DND-41 (cell line): Measurements from ENCODE around the gene BRIP1.

Experiments used
- ATAC-seq: fragments of 200-7000 bp; cut with Tn5 transposase; 3 replicates; pipeline ENCODE4 v1.9.1; 2021; ENCODE audit warnings: low read depth; ENCODE audit not compliant: insufficient read depth
- DNase-seq: peaks from one replicate; pipeline ENCODE4 v3.0.0-alpha.2; 2020
- H2AFZ ChIP-seq: 2 replicates; pipeline ENCODE4 v1.6.0; 2012; ENCODE audit warnings: low read depth, low read length
- H3K27ac ChIP-seq: 2 replicates; pipeline ENCODE4 v1.5.1; 2012; ENCODE audit warnings: low read length, inconsistent platforms
- H3K27me3 ChIP-seq: fragments of 200-600 bp; sonication (generic); 2 replicates; pipeline ENCODE4 v1.6.0; 2012; ENCODE audit warnings: low read length, mild to moderate bottlenecking, inconsistent platforms; ENCODE audit not compliant: insufficient read depth, poor library complexity
- H3K36me3 ChIP-seq: 2 replicates; pipeline ENCODE4 v1.5.1; 2012; ENCODE audit warnings: low read length, inconsistent platforms; ENCODE audit not compliant: insufficient read depth
- H3K4me1 ChIP-seq: 2 replicates; pipeline ENCODE4 v1.5.1; 2012; ENCODE audit warnings: mild to moderate bottlenecking, low read length; ENCODE audit not compliant: insufficient read depth
- H3K4me2 ChIP-seq: 2 replicates; pipeline ENCODE4 v1.6.0; 2012; ENCODE audit warnings: mild to moderate bottlenecking, moderate library complexity, low read length, inconsistent platforms; ENCODE audit not compliant: insufficient read depth
- H3K4me3 ChIP-seq, 2 experiments: fragments of 200-600 bp in 1 of 2; shearing (Covaris generic) in 1 of 2; 2 replicates each; pipeline ENCODE4 v1.5.1; 2012 to 2016; ENCODE audit warnings: inconsistent platforms in 2 of 2, low read length in 2 of 2, mild to moderate bottlenecking in 2 of 2, low read depth in 1 of 2, moderate library complexity in 1 of 2
- H3K79me2 ChIP-seq: 2 replicates; pipeline ENCODE4 v1.6.0; 2012; ENCODE audit warnings: low read length, inconsistent platforms; ENCODE audit not compliant: insufficient read depth
- H3K9ac ChIP-seq: 2 replicates; pipeline ENCODE4 v1.6.0; 2012; ENCODE audit warnings: low read depth, mild to moderate bottlenecking, inconsistent platforms, low read length, moderate library complexity
- H3K9me3 ChIP-seq: 2 replicates; pipeline ENCODE4 v1.5.1; 2012; ENCODE audit warnings: low read length, moderate library complexity, mild to moderate bottlenecking, inconsistent platforms; ENCODE audit not compliant: insufficient read depth, severe bottlenecking
- H4K20me1 ChIP-seq: 2 replicates; pipeline ENCODE4 v1.6.0; 2012; ENCODE audit warnings: low read length; ENCODE audit not compliant: insufficient read depth
- EZH2 ChIP-seq: IDR thresholded peaks from 3 replicates; pipeline ENCODE4 v1.6.1; 2012; ENCODE audit warnings: borderline replicate concordance, low read depth, mild to moderate bottlenecking, moderate library complexity, low read length, inconsistent platforms; ENCODE audit not compliant: severe bottlenecking
- TF ChIP-seq, protein P1 (sequence below): IDR thresholded peaks from 2 replicates; pipeline ENCODE4 v1.5.1; 2012; ENCODE audit warnings: borderline replicate concordance, low read length, moderate library complexity, mild to moderate bottlenecking; ENCODE audit not compliant: poor library complexity, severe bottlenecking; ENCODE audit errors: extremely low read depth

BRIP1 gene

DNA sequence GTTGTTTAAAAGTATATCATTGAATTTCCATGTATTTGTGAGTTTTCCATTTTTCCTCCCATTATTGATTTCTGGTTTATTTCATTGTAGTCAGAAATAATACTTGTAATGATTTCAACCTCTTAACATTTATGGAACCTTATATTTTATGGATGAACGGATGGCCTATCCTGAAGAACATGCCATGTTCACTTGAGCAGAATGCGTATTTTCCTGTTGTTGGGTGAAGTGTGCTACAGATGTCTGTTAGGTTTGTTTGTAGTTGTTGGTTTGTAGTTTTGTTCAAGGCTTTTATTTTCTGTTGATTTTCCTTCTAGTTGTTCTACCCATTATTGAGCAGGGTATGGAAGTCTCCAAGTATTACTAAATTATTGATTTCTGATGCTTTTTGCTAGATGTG, 165.1 kb downstream of the BRIP1 start:
- Histone ChIP-seq H3K27me3 (no peaks in the 10 kb centered on the region), H3K9ac (no peak overlapping the region), H2AFZ (no peak overlapping the region), H3K4me2 (no peak overlapping the region), H3K36me3 (peaks cover 10% of the 10 kb centered on the region; the same call in 1 of the 2 replicates), H4K20me1 (no peaks in the 10 kb centered on the region), H3K27ac (no peak overlapping the region), H3K79me2 (no peaks in the 10 kb centered on the region), H3K4me3 (no peak overlapping the region), H3K9me3 (peaks cover 35% of the 10 kb centered on the region), H3K4me1 (no peaks in the 10 kb centered on the region)
- no peak for DNase-seq
- ATAC-seq, result no peak
- no peak for TF ChIP-seq EZH2
- TF ChIP-seq, protein P1, sequence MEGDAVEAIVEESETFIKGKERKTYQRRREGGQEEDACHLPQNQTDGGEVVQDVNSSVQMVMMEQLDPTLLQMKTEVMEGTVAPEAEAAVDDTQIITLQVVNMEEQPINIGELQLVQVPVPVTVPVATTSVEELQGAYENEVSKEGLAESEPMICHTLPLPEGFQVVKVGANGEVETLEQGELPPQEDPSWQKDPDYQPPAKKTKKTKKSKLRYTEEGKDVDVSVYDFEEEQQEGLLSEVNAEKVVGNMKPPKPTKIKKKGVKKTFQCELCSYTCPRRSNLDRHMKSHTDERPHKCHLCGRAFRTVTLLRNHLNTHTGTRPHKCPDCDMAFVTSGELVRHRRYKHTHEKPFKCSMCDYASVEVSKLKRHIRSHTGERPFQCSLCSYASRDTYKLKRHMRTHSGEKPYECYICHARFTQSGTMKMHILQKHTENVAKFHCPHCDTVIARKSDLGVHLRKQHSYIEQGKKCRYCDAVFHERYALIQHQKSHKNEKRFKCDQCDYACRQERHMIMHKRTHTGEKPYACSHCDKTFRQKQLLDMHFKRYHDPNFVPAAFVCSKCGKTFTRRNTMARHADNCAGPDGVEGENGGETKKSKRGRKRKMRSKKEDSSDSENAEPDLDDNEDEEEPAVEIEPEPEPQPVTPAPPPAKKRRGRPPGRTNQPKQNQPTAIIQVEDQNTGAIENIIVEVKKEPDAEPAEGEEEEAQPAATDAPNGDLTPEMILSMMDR, result no peak

DNA sequence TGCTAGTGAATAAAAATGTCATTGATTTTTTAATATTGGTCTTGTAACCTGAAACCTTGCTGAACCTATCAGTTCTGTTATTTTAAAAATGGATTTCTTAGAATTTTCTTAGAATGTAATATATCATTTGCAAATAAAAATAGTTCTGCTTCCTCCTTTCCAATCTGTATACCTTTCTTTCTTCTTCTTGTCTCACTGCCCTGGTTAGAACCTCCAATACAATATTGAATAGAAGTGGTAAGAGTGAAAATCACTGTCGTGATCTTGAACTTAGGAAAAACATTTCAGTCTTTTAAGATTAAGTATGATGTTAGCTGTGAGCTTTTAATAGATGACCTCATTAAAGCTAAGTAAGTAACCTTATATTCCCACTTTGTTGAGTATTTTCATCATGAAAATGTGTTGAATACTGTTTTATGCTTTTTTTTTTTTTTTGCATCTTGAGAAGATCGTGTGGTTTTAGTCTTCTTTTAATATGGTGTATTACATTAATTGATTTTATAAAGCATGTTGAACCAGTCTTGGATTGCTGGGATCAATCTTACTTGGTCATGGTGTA, 167.5 kb downstream of the BRIP1 start:
- Histone ChIP-seq H3K27me3 (no peaks in the 10 kb centered on the region), H3K27ac (no peak overlapping the region), H3K36me3 (peaks cover 23% of the 10 kb centered on the region), H3K9me3 (peaks cover 20% of the 10 kb centered on the region), H3K79me2 (no peaks in the 10 kb centered on the region), H2AFZ (no peak overlapping the region), H3K4me2 (no peak overlapping the region), H3K4me1 (no peaks in the 10 kb centered on the region), H3K4me3 (no peak overlapping the region), H3K9ac (no peak overlapping the region), H4K20me1 (no peaks in the 10 kb centered on the region)
- TF ChIP-seq EZH2, result no peak
- TF ChIP-seq, protein P1, result no peak
- ATAC-seq (no peak), DNase-seq (no peak)

DNA sequence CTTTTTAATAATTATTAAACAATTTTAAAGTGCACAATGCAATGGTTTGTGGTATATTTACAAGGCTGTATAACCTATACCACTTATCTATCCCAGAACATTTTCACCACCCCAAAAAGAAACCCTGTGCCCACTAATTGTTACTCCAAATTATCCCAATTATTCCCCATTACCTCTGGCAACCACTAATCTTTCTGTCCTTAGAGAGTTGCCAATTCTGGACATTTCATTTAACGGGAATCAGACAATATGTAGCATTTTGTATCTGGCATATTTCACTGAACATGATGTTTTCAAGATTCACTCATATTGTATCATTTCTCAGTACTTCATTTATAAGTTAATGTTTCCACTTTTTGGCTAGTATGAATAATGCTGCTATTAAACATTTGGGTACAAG, 169.2 kb downstream of the BRIP1 start:
- Histone ChIP-seq H2AFZ (no peak overlapping the region), H3K36me3 (peaks cover 32% of the 10 kb centered on the region), H3K79me2 (no peaks in the 10 kb centered on the region), H3K4me3 (no peak overlapping the region), H3K27me3 (no peaks in the 10 kb centered on the region), H3K27ac (no peak overlapping the region), H3K9me3 (peaks cover 5% of the 10 kb centered on the region), H3K9ac (no peak overlapping the region), H3K4me1 (no peaks in the 10 kb centered on the region), H4K20me1 (no peaks in the 10 kb centered on the region), H3K4me2 (no peak overlapping the region)
- TF ChIP-seq, protein P1, result no peak
- no peak for TF ChIP-seq EZH2
- ATAC-seq, result no peak
- no peak for DNase-seq

DNA sequence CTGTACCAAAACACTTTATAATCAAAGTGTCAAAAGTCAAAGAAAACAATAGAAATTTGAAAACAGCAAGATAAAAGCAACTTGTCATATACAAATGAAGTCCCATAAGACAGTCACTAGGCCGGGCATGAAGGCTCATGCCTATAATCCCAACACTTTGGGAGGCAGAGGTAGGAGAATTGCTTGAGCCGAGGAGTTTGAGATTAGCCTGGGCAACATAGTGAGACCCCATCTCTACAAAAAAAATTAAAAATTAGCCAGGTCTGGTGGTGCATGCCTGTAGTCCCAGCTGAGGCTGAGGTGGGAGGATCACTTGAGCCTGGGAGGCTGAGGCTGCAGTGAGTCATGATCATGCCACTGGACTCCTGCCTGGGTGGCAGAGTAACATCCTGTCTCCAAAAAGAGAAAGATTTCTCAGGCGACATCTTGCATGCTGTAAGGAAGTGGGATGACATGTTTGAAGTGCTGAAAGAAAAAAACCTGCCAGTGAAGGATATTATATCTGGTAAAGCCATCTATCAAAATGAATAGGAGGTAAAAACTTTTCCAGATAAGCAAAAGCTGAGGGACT, 173.6 kb downstream of the BRIP1 start:
- ATAC-seq (no peak), DNase-seq (no peak)
- Histone ChIP-seq H3K9ac (no peak overlapping the region), H3K36me3 (peaks cover 51% of the 10 kb centered on the region), H2AFZ (no peak overlapping the region), H3K27ac (no peak overlapping the region), H3K27me3 (no peaks in the 10 kb centered on the region), H3K79me2 (no peaks in the 10 kb centered on the region), H3K4me2 (no peak overlapping the region), H4K20me1 (no peaks in the 10 kb centered on the region), H3K4me3 (no peak overlapping the region), H3K4me1 (no peaks in the 10 kb centered on the region), H3K9me3 (no peaks in the 10 kb centered on the region)
- TF ChIP-seq, protein P1, result no peak
- no peak for TF ChIP-seq EZH2
